DOHH2 (cell line): ENCODE measurements around the gene CDS1.

Source experiments
- H3F3A ChIP-seq: fragments of 200-600 bp; sonication (generic), shearing (Covaris generic); 2 replicates; pipeline ENCODE4 v1.6.0; 2016; ENCODE audit warnings: antibody characterized with exemption, mild to moderate bottlenecking; ENCODE audit not compliant: control insufficient read depth, insufficient read depth
- H3K27ac ChIP-seq: fragments of 200-600 bp; sonication (generic); 2 replicates; pipeline ENCODE4 v1.5.1; 2014; ENCODE audit warnings: low read depth, mild to moderate bottlenecking, low read length, moderate library complexity
- H3K27me3 ChIP-seq: fragments of 200-600 bp; sonication (generic); 2 replicates; pipeline ENCODE4 v1.6.1; 2014; ENCODE audit warnings: mild to moderate bottlenecking, low read length, mixed read lengths; ENCODE audit not compliant: control insufficient read depth
- H3K36me3 ChIP-seq: fragments of 200-600 bp; sonication (generic); 2 replicates; pipeline ENCODE4 v1.6.1; 2014; ENCODE audit warnings: mild to moderate bottlenecking, low read length, moderate library complexity, mixed read lengths; ENCODE audit not compliant: control insufficient read depth
- H3K4me1 ChIP-seq: fragments of 200-600 bp; sonication (generic); 2 replicates; pipeline ENCODE4 v1.6.1; 2014; ENCODE audit warnings: mild to moderate bottlenecking, low read length, mixed read lengths; ENCODE audit not compliant: control insufficient read depth
- H3K4me2 ChIP-seq: fragments of 200-600 bp; sonication (generic); 2 replicates; pipeline ENCODE4 v1.6.0; 2014; ENCODE audit warnings: mild to moderate bottlenecking, low read length, moderate library complexity
- H3K4me3 ChIP-seq: fragments of 200-600 bp; sonication (generic); 2 replicates; pipeline ENCODE4 v1.5.1; 2014; ENCODE audit warnings: mild to moderate bottlenecking, low read length, mixed read lengths
- H3K79me2 ChIP-seq: fragments of 200-600 bp; sonication (generic); 2 replicates; pipeline ENCODE4 v1.6.1; 2014; ENCODE audit warnings: mild to moderate bottlenecking, low read length, mixed read lengths; ENCODE audit not compliant: control insufficient read depth
- H3K9me2 ChIP-seq: fragments of 200-600 bp; sonication (generic); replicated peaks from 2 replicates; pipeline ENCODE4 v1.6.1; 2014; ENCODE audit warnings: mild to moderate bottlenecking, low read length, mixed read lengths; ENCODE audit not compliant: control insufficient read depth
- H3K9me3 ChIP-seq: fragments of 200-600 bp; sonication (generic); 2 replicates; pipeline ENCODE4 v1.6.1; 2014; ENCODE audit warnings: antibody characterized with exemption, low read length, mixed read lengths; ENCODE audit not compliant: control insufficient read depth, insufficient read depth
- H4K20me1 ChIP-seq: fragments of 200-600 bp; sonication (generic); 2 replicates; pipeline ENCODE4 v1.6.0; 2014; ENCODE audit warnings: low read depth, mild to moderate bottlenecking, antibody characterized with exemption, low read length, moderate library complexity; ENCODE audit not compliant: control insufficient read depth, insufficient read depth
- EZH2phosphoT487 ChIP-seq: fragments of 200-600 bp; sonication (generic); IDR thresholded peaks from 2 replicates; pipeline ENCODE4 v1.6.1; 2017; ENCODE audit warnings: borderline replicate concordance, mild to moderate bottlenecking, antibody characterized with exemption, low read length, moderate library complexity, mixed read lengths
- TF ChIP-seq, protein P1 (sequence below): fragments of 200-600 bp; sonication (generic); IDR thresholded peaks from one replicate; pipeline ENCODE4 v1.5.1; 2014; ENCODE audit warnings: antibody characterized with exemption, mild to moderate bottlenecking, low read depth, low read length; ENCODE audit not compliant: poor library complexity, severe bottlenecking

Gene CDS1

GRCh38 chr4:84647312-84647884, 64.5 kb downstream of the CDS1 start:
- no peak overlapping the region for H3K4me2 ChIP-seq

GRCh38 chr4:84648178-84648577, 65.3 kb downstream of the CDS1 start:
- no peak overlapping the region for H3K4me2 ChIP-seq
- TF ChIP-seq, protein P1, sequence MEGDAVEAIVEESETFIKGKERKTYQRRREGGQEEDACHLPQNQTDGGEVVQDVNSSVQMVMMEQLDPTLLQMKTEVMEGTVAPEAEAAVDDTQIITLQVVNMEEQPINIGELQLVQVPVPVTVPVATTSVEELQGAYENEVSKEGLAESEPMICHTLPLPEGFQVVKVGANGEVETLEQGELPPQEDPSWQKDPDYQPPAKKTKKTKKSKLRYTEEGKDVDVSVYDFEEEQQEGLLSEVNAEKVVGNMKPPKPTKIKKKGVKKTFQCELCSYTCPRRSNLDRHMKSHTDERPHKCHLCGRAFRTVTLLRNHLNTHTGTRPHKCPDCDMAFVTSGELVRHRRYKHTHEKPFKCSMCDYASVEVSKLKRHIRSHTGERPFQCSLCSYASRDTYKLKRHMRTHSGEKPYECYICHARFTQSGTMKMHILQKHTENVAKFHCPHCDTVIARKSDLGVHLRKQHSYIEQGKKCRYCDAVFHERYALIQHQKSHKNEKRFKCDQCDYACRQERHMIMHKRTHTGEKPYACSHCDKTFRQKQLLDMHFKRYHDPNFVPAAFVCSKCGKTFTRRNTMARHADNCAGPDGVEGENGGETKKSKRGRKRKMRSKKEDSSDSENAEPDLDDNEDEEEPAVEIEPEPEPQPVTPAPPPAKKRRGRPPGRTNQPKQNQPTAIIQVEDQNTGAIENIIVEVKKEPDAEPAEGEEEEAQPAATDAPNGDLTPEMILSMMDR = no peak
- TF ChIP-seq EZH2phosphoT487 = no peak
- H3K79me2 ChIP-seq = no peaks in the 10 kb centered on the region
- no peaks in the 10 kb centered on the region for H4K20me1 ChIP-seq
- no peak overlapping the region for H3K27ac ChIP-seq
- no peaks in the 10 kb centered on the region for H3K36me3 ChIP-seq
- H3K27me3 ChIP-seq = no peaks in the 10 kb centered on the region
- H3F3A ChIP-seq = no peaks in the 10 kb centered on the region
- no peak overlapping the region for H3K4me3 ChIP-seq
- H3K9me2 ChIP-seq = no peaks in the 10 kb centered on the region
- H3K4me1 ChIP-seq = no peaks in the 10 kb centered on the region
- no peaks in the 10 kb centered on the region for H3K9me3 ChIP-seq

More at GRCh38 chr4:84647312-84647884, 64.5 kb downstream of the CDS1 start:
- H4K20me1 ChIP-seq = no peaks in the 10 kb centered on the region
- H3K9me2 ChIP-seq = no peaks in the 10 kb centered on the region
- no peaks in the 10 kb centered on the region for H3K79me2 ChIP-seq
- H3K4me3 ChIP-seq = no peak overlapping the region
- no peaks in the 10 kb centered on the region for H3F3A ChIP-seq
- no peak overlapping the region for H3K27ac ChIP-seq
- no peaks in the 10 kb centered on the region for H3K36me3 ChIP-seq
- H3K9me3 ChIP-seq = no peaks in the 10 kb centered on the region
- TF ChIP-seq, protein P1 = no peak
- no peak for TF ChIP-seq EZH2phosphoT487
- H3K27me3 ChIP-seq = no peaks in the 10 kb centered on the region
- no peaks in the 10 kb centered on the region for H3K4me1 ChIP-seq

GRCh38 chr4:84648863-84649647, 66.1 kb downstream of the CDS1 start:
- no peak overlapping the region for H3K27ac ChIP-seq
- no peaks in the 10 kb centered on the region for H3K4me1 ChIP-seq
- no peaks in the 10 kb centered on the region for H3K79me2 ChIP-seq
- H3F3A ChIP-seq = no peaks in the 10 kb centered on the region
- H3K4me2 ChIP-seq = no peak overlapping the region
- no peaks in the 10 kb centered on the region for H3K36me3 ChIP-seq
- no peak for TF ChIP-seq EZH2phosphoT487
- TF ChIP-seq, protein P1 = no peak
- no peaks in the 10 kb centered on the region for H4K20me1 ChIP-seq
- H3K4me3 ChIP-seq = no peak overlapping the region
- H3K9me3 ChIP-seq = no peaks in the 10 kb centered on the region
- no peaks in the 10 kb centered on the region for H3K9me2 ChIP-seq
- no peaks in the 10 kb centered on the region for H3K27me3 ChIP-seq
